RWPE2 (cell line): Measurements from ENCODE around the gene MRPL19.
"Not testable (repeated sequence)": the region's sequence is repeated elsewhere in the genome, so short reads cannot be mapped to it uniquely, and the experiment has no call there.

Source experiments
- ATAC-seq: fragments of 200-7000 bp; cut with Tn5 transposase; 3 replicates; pipeline ENCODE4 v1.9.1; 2021; ENCODE audit warnings: low read depth
- DNase-seq: peaks from one replicate; pipeline ENCODE4 v3.0.0-alpha.2; 2020; ENCODE audit warnings: low spot score
- H3K27ac ChIP-seq: fragments of 450-650 bp; 2 replicates; pipeline ENCODE4 v1.5.1; 2017; ENCODE audit warnings: mild to moderate bottlenecking; ENCODE audit not compliant: poor library complexity, severe bottlenecking
- H3K27me3 ChIP-seq: fragments of 250-450 bp; sonication (Bioruptor Pico); 2 replicates; pipeline ENCODE4 v1.5.1; 2021; ENCODE audit warnings: mild to moderate bottlenecking, moderate library complexity; ENCODE audit not compliant: insufficient read depth, poor library complexity, severe bottlenecking
- H3K36me3 ChIP-seq: fragments of 250-450 bp; sonication (Bioruptor Pico); 2 replicates; pipeline ENCODE4 v1.5.1; 2020; ENCODE audit warnings: low read depth, mild to moderate bottlenecking, moderate library complexity
- H3K4me1 ChIP-seq: fragments of 250-450 bp; sonication (Bioruptor Pico); 2 replicates; pipeline ENCODE4 v1.5.1; 2021; ENCODE audit warnings: mild to moderate bottlenecking, moderate library complexity; ENCODE audit not compliant: insufficient read depth, poor library complexity, severe bottlenecking
- H3K4me3 ChIP-seq: fragments of 250-450 bp; sonication (Bioruptor Pico); 2 replicates; pipeline ENCODE4 v1.5.1; 2021; ENCODE audit warnings: mild to moderate bottlenecking, moderate library complexity; ENCODE audit not compliant: severe bottlenecking
- H3K9me3 ChIP-seq: fragments of 250-450 bp; sonication (Bioruptor Pico); 2 replicates; pipeline ENCODE4 v1.5.1; 2021; ENCODE audit warnings: mild to moderate bottlenecking, moderate library complexity; ENCODE audit not compliant: severe bottlenecking
- CTCF ChIP-seq: fragments of 450-650 bp; IDR thresholded peaks from one replicate; pipeline ENCODE4 v1.5.1; 2017; ENCODE audit warnings: mild to moderate bottlenecking, moderate library complexity; ENCODE audit not compliant: poor library complexity, severe bottlenecking

The MRPL19 gene

GRCh38 chr2:75680402-75680801, 33.8 kb downstream of the MRPL19 start:
- ATAC-seq (no peak), DNase-seq (no peak)
- no peak overlapping the region for H3K27ac ChIP-seq
- TF ChIP-seq CTCF, result no peak
- H3K36me3 ChIP-seq, result 0 out of 2 replicates have a peak, but pooled peaks cover 5% of the 10 kb centered on the region
- no peaks in the 10 kb centered on the region for H3K27me3 ChIP-seq
- H3K9me3 ChIP-seq, result no peaks in the 10 kb centered on the region
- no peak overlapping the region for H3K4me3 ChIP-seq
- H3K4me1 ChIP-seq, result no peaks in the 10 kb centered on the region

- not testable (repeated sequence) for H3K27ac ChIP-seq, H3K27me3 ChIP-seq, H3K9me3 ChIP-seq, H3K36me3 ChIP-seq, DNase-seq, H3K4me3 ChIP-seq, H3K4me1 ChIP-seq, ATAC-seq
Observed at GRCh38 chr2:75683430-75683829, 36.8 kb downstream of the MRPL19 start.

GRCh38 chr2:75688196-75688595, 41.6 kb downstream of the MRPL19 start:
- Histone ChIP-seq H3K4me3 (no peak overlapping the region), H3K27me3 (no peaks in the 10 kb centered on the region), H3K4me1 (no peaks in the 10 kb centered on the region), H3K27ac (no peak overlapping the region), H3K36me3 (peaks cover 47% of the 10 kb centered on the region), H3K9me3 (no peaks in the 10 kb centered on the region)
- TF ChIP-seq CTCF, result no peak
- DNase-seq (no peak), ATAC-seq (no peak)

DNA sequence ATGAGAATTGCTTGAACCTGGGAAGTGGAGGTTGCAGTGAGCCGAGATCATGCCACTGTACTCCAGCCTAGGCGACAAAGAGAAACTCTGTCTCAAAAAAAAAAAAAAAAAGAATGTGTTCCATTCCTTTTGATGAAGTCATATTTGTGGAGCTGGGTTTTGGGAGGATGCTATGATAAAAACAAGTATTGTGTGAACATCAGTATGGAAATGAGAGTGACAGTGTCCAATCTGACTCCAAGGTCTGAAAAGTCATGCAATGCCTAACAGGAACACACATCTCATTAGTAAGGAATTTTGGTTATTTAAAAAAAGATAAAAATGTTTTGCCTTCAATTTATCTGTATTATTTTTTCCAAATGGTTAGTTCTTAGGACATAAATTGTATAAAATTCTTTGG, 52.3 kb downstream of the MRPL19 start:
- Histone ChIP-seq H3K4me3 (no peak overlapping the region), H3K27me3 (no peaks in the 10 kb centered on the region), H3K4me1 (no peaks in the 10 kb centered on the region), H3K36me3 (peaks cover 72% of the 10 kb centered on the region), H3K9me3 (no peaks in the 10 kb centered on the region), H3K27ac (no peak overlapping the region)
- TF ChIP-seq CTCF, result no peak
- DNase-seq (no peak), ATAC-seq (no peak)

GRCh38 chr2:75702593-75702992, 56.0 kb downstream of the MRPL19 start:
- Histone ChIP-seq H3K9me3 (no peaks in the 10 kb centered on the region), H3K4me3 (no peak overlapping the region), H3K36me3 (peaks cover 71% of the 10 kb centered on the region), H3K27ac (no peak overlapping the region), H3K27me3 (no peaks in the 10 kb centered on the region), H3K4me1 (no peaks in the 10 kb centered on the region)
- TF ChIP-seq CTCF, result no peak
- DNase-seq, result no peak
- no peak for ATAC-seq
